GM23248 (cell line): ENCODE results near the gene SLC7A10. TPM values are rescaled to one million over a fixed set of nuclear protein-coding genes. Genes with fewer than 3 reads are reported as not detected.
A peak's percentile ranks its signal among the peaks of the same experiment; 100 is the strongest.

Experiments
- DNase-seq: peaks from one replicate; pipeline ENCODE4 v3.0.0-alpha.2; 2015
- H2AFZ ChIP-seq: fragments of 200-600 bp; sonication (generic); 2 replicates; pipeline ENCODE4 v1.6.1; 2016; ENCODE audit warnings: antibody characterized with exemption
- H3F3A ChIP-seq: fragments of 200-600 bp; sonication (generic); 2 replicates; pipeline ENCODE4 v1.6.1; 2016; ENCODE audit warnings: mild to moderate bottlenecking, antibody characterized with exemption, mixed run types; ENCODE audit not compliant: insufficient read depth
- H3K27ac ChIP-seq: fragments of 200-600 bp; sonication (generic); 2 replicates; pipeline ENCODE4 v1.5.1; 2016; ENCODE audit warnings: mild to moderate bottlenecking
- H3K27me3 ChIP-seq: fragments of 200-600 bp; sonication (generic); replicated peaks from 2 replicates; pipeline ENCODE4 v1.6.1; 2016; ENCODE audit warnings: mild to moderate bottlenecking; ENCODE audit not compliant: insufficient read depth
- H3K36me3 ChIP-seq: fragments of 200-600 bp; sonication (generic); 2 replicates; pipeline ENCODE4 v1.6.1; 2016; ENCODE audit warnings: low read depth, mild to moderate bottlenecking
- H3K4me1 ChIP-seq: fragments of 200-600 bp; sonication (generic); 2 replicates; pipeline ENCODE4 v1.6.1; 2016; ENCODE audit warnings: mild to moderate bottlenecking; ENCODE audit not compliant: insufficient read depth
- H3K4me2 ChIP-seq: fragments of 200-600 bp; sonication (generic); one replicate; pipeline ENCODE4 v1.6.1; 2016; ENCODE audit warnings: mild to moderate bottlenecking; ENCODE audit not compliant: unreplicated experiment
- H3K4me3 ChIP-seq: fragments of 200-600 bp; sonication (generic); 2 replicates; pipeline ENCODE4 v1.5.1; 2016; ENCODE audit warnings: mild to moderate bottlenecking
- H3K79me2 ChIP-seq: fragments of 200-600 bp; sonication (generic); 2 replicates; pipeline ENCODE4 v1.6.1; 2016; ENCODE audit warnings: mild to moderate bottlenecking; ENCODE audit not compliant: insufficient read depth
- H3K9ac ChIP-seq: fragments of 200-600 bp; sonication (generic); 2 replicates; pipeline ENCODE4 v1.6.1; 2016; ENCODE audit warnings: mild to moderate bottlenecking
- H3K9me2 ChIP-seq: fragments of 200-600 bp; sonication (generic); 2 replicates; pipeline ENCODE4 v1.6.1; 2016; ENCODE audit warnings: mixed run types, mild to moderate bottlenecking, moderate library complexity; ENCODE audit not compliant: insufficient read depth
- H3K9me3 ChIP-seq: fragments of 200-600 bp; sonication (generic); one replicate; pipeline ENCODE4 v1.6.1; 2017; ENCODE audit warnings: low read depth
- H4K20me1 ChIP-seq: fragments of 200-600 bp; sonication (generic); 2 replicates; pipeline ENCODE4 v1.6.0; 2016; ENCODE audit not compliant: insufficient read depth
- EZH2 ChIP-seq: fragments of 200-600 bp; sonication (generic); IDR thresholded peaks from 2 replicates; pipeline ENCODE4 v1.6.1; 2018; ENCODE audit warnings: antibody characterized with exemption, mild to moderate bottlenecking; ENCODE audit not compliant: insufficient read depth, poor library complexity, severe bottlenecking
- EZH2phosphoT487 ChIP-seq: fragments of 200-600 bp; sonication (generic); IDR thresholded peaks from 2 replicates; pipeline ENCODE4 v1.6.1; 2018; ENCODE audit warnings: antibody characterized with exemption, moderate library complexity, mild to moderate bottlenecking, low read depth; ENCODE audit not compliant: insufficient read depth
- WGBS, 2 experiments: methylation state at CpG; one replicate each; pipeline ENCODE4 v1.1.6; 2015 to 2017; ENCODE audit warnings: low lambda C conversion rate in 2 of 2, low coverage in 1 of 2; ENCODE audit errors: missing lambda C conversion rate in 2 of 2; 5-methylcytosine and 5-hydroxymethylcytosine counted together
- in situ Hi-C: fragments of 300-500 bp; cut with MboI; formaldehyde crosslinking; loops from 2 replicates; pipeline ENCODE4 v1.15.0; 2020
- polyA plus RNA-seq: library from polyadenylated mRNA; unstranded; fragments of >200 nt; fragmentation: Nextera tagmentation; extraction: Ambion mirVana; gene quantifications from 2 replicates; pipeline ENCODE4 v1.2.1, GENCODE V29; 2016
- total RNA-seq: library from RNA; depleted of rRNA; stranded (reverse); fragments of >200 nt; shearing (Covaris generic); gene quantifications from 2 replicates; pipeline ENCODE4 v1.2.3, GENCODE V29; 2014

The SLC7A10 gene
- total and polyA plus RNA-seq, 2 experiments from 2014 or later: not detected

DNA sequence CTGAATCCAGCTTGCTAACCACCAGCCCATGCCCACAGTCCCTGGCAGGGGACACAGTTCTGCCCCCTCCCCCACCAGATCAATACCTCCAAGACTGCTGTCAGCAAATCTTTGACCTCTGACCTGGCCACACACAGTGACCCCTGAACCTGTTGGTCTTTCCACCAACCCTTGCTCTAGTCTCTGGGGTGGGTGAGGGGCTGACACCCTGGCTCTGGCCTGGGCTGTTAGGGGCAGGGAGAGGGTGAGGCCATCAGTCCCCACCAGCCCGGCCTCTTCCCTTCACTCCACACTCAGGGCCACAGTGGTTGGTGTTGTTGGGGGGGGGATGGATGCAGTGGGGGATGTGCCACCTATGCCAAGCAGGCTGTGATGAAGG is 21.8 kb upstream of the SLC7A10 start:
- Histone ChIP-seq H3K27me3 (no peaks in the 10 kb centered on the region), H3K9me2 (no peaks in the 10 kb centered on the region), H3K4me3 (no peak overlapping the region), H3K4me2 (no peak overlapping the region), H3K9me3 (no peaks in the 10 kb centered on the region), H3K27ac (no peak overlapping the region), H2AFZ (no peak overlapping the region), H3K9ac (no peak overlapping the region), H4K20me1 (no peaks in the 10 kb centered on the region), H3K36me3 (no peaks in the 10 kb centered on the region), H3F3A (no peaks in the 10 kb centered on the region), H3K4me1 (no peaks in the 10 kb centered on the region), H3K79me2 (no peaks in the 10 kb centered on the region)
- in situ Hi-C loops: no loop called here
- 100% methylated on average over 1 of the region's 1 CpG for WGBS, 2 experiments
- no peak for DNase-seq
- no peak for TF ChIP-seq EZH2phosphoT487
- TF ChIP-seq EZH2: no peak

DNA sequence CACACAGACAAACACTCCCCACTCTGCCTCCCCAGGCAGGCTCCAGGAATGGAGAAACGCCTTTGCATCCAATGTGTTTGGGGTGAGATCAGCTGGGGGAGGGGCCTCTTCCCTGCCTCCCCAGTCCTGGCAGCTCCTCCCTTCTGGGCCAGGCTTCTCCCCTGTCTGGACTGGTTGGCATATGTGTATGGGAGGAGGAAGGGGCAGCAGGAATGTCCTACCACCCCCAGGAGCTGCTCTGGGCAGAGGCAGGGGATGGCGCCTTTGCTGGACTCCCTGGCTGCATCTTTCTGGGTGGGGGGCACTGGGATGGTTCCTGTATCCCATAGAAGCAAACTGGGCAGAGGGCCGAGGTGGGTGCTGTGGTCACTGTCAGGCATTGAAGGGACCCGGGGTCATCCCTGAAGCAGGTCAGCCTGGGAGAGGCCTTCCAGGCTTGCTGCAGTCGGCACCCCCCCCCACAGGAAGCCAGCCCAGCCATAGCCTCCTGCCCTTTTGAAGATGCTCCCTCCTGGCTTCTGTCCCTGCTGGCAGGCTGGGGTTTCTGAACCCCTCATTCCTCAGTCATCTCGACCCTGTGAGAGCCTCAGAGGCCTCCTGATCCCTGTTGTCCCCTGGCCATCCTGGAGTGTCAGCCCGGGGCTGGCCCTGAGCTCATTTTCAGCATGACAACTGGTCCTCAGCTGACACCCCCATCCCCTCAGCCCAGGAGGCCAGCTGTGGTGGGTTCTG is 21.2 kb upstream of the SLC7A10 start:
- no peaks in the 10 kb centered on the region for H3K27me3 ChIP-seq
- no peaks in the 10 kb centered on the region for H3K9me3 ChIP-seq
- H3K27ac ChIP-seq: no peak overlapping the region
- no peaks in the 10 kb centered on the region for H3K36me3 ChIP-seq
- H3K9ac ChIP-seq: no peak overlapping the region
- no peaks in the 10 kb centered on the region for H3F3A ChIP-seq
- peak; percentile 25 for DNase-seq
- WGBS, 2 experiments: 63 to 70% methylated on average over 7 of the region's 7 CpGs
- no peaks in the 10 kb centered on the region for H4K20me1 ChIP-seq
- TF ChIP-seq EZH2phosphoT487 (no peak), EZH2 (no peak)
- H3K4me1 ChIP-seq: no peaks in the 10 kb centered on the region
- in situ Hi-C loops: no loop called here
- H3K9me2 ChIP-seq: no peaks in the 10 kb centered on the region
- H3K4me3 ChIP-seq: no peak overlapping the region
- no peaks in the 10 kb centered on the region for H3K79me2 ChIP-seq
- H2AFZ ChIP-seq: no peak overlapping the region
- H3K4me2 ChIP-seq: no peak overlapping the region

DNA sequence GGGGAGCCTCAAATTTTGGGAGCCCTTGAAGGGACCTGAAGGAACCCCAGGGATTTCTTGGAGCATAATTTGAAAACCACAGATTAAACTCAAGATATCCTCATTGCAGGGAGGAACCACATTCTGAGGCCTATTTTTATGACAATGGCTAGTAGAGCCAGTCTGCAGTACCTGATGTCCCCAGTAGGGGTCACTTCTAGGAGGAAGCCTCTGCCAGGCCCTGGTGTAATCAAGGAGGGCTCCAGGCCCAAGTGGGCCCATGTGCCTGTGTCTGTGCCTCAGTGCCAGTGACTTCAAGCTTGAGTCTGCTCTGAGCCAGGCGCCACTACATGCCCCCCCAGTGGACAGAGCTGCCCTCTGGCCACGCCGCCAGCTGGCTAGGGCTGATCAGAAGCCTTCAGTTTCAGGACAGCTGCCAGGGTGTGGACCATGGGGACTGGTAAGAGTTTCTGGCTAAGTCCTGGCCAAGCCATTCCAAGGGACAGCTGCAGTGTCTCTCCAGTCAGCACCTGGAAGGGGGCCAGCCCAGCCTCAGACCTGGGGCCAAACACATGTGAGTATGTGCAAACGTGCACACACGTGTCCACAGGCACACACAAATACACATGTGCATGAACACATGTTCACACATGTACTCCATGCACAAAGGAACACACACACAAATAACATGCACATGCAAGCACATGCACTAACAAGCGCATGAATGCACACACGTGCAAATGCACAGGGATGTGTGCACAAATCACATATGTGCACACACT is 20.5 kb upstream of the SLC7A10 start:
- no peak for DNase-seq
- no peak overlapping the region for H3K4me3 ChIP-seq
- in situ Hi-C loops: no loop called here
- H3K36me3 ChIP-seq: no peaks in the 10 kb centered on the region
- no peaks in the 10 kb centered on the region for H3F3A ChIP-seq
- TF ChIP-seq EZH2 (no peak), EZH2phosphoT487 (no peak)
- no peaks in the 10 kb centered on the region; the same call in 1 of the 2 replicates for H3K4me1 ChIP-seq
- H4K20me1 ChIP-seq: no peaks in the 10 kb centered on the region
- H3K27ac ChIP-seq: no peak overlapping the region
- H2AFZ ChIP-seq: no peak overlapping the region
- no peaks in the 10 kb centered on the region for H3K79me2 ChIP-seq
- H3K9ac ChIP-seq: no peak overlapping the region
- no peaks in the 10 kb centered on the region for H3K9me3 ChIP-seq
- no peaks in the 10 kb centered on the region for H3K9me2 ChIP-seq
- H3K4me2 ChIP-seq: no peak overlapping the region
- WGBS, 2 experiments: 64 to 65% methylated on average over 7 of the region's 7 CpGs
- no peaks in the 10 kb centered on the region for H3K27me3 ChIP-seq

DNA sequence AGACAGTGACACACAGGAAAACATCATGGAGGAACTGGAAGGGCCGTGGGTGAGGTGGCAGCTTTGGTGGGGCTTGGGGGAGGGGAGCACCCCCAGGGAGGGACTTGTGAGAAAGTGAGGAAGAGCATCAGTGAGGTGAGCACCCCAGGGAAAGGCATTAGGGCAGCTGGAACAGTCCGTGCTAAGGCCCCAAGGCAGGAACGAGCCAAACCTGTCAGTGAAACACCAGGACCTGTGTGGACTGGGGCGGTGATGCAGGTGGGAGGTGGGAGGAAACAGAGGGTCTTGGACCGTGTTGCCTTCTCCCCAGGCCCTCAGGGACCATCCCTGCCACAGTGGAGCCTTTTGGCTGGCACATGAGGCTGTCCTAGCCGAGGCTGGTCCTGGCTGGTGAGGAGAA is 17.3 kb upstream of the SLC7A10 start:
- TF ChIP-seq EZH2phosphoT487 (no peak), EZH2 (no peak)
- Histone ChIP-seq H3K79me2 (no peaks in the 10 kb centered on the region), H3K9me2 (no peaks in the 10 kb centered on the region), H3K4me2 (no peak overlapping the region), H3K4me1 (no peaks in the 10 kb centered on the region; the same call in 1 of the 2 replicates), H3K9me3 (no peaks in the 10 kb centered on the region), H3K36me3 (no peaks in the 10 kb centered on the region), H3K4me3 (no peak overlapping the region), H2AFZ (no peak overlapping the region), H3K27ac (no peak overlapping the region), H4K20me1 (no peaks in the 10 kb centered on the region), H3F3A (no peaks in the 10 kb centered on the region), H3K9ac (no peak overlapping the region), H3K27me3 (no peaks in the 10 kb centered on the region)
- DNase-seq: no peak
- in situ Hi-C loops: no loop called here
- WGBS, 2 experiments: 58% methylated on average over 6 of the region's 6 CpGs
